B cell (primary cell): ENCODE results near the gene RIF1. TPM values are rescaled to one million over a fixed set of nuclear protein-coding genes. Genes with fewer than 3 reads are reported as not detected.

ENCODE experiments used
- ATAC-seq: fragments of 200-7000 bp; cut with Tn5 transposase; one replicate; pipeline ENCODE4 v1.10.0; 2021; ENCODE audit warnings: low read depth, mild to moderate bottlenecking, moderate number of reproducible peaks, moderate library complexity
- CTCF ChIA-PET: fragments of 350-600 bp; sonication (Branson Sonifier 250); formaldehyde crosslinking; loops from one replicate; lab custom pipeline; 2021; ENCODE audit warnings: antibody characterized with exemption, inconsistent platforms; lab: Charles Lee
- POLR2A ChIA-PET: fragments of 350-600 bp; sonication (Branson Sonifier 250); formaldehyde crosslinking; loops from one replicate; lab custom pipeline; 2021; ENCODE audit warnings: antibody characterized with exemption; lab: Charles Lee
- DNase-seq: peaks from one replicate; pipeline ENCODE4 v3.0.0; 2013
- H2AFZ ChIP-seq: 2 replicates; pipeline ENCODE4 v1.6.1; 2012; ENCODE audit warnings: mild to moderate bottlenecking, low read depth, low read length; ENCODE audit not compliant: insufficient read depth, poor library complexity, severe bottlenecking
- H3K27ac ChIP-seq, 2 donors: 1 replicate in 1 of 2; 2 replicates in 1 of 2; pipeline ENCODE4 v1.5.1; 2012 to 2013; ENCODE audit warnings: low read length in 2 of 2, mild to moderate bottlenecking in 2 of 2, moderate library complexity in 1 of 2
- H3K27me3 ChIP-seq, 4 experiments: fragments of 200-600 bp in 1 of 4; sonication (generic) in 1 of 4; replicated peaks in 1 of 4; 1 replicate in 2 of 4; 2 replicates in 2 of 4; pipeline versions ENCODE4 v1.6.1 to v1.7.0; 2013 to 2016; ENCODE audit warnings: low read length in 3 of 4, mild to moderate bottlenecking in 2 of 4, mixed read lengths in 1 of 4, moderate library complexity in 1 of 4; ENCODE audit not compliant: insufficient read depth in 4 of 4, control insufficient read depth in 3 of 4; ENCODE audit errors: control extremely low read depth in 1 of 4
- H3K36me3 ChIP-seq, 2 experiments: replicated peaks in 1 of 2; 1 replicate in 1 of 2; 2 replicates in 1 of 2; pipeline versions ENCODE4 v1.6.1 to v1.7.1; 2013; ENCODE audit warnings: low read length in 1 of 2; ENCODE audit not compliant: insufficient read depth in 2 of 2, control insufficient read depth in 1 of 2; ENCODE audit errors: control extremely low read depth in 1 of 2, extremely low read depth in 1 of 2
- H3K4me1 ChIP-seq, 2 donors: fragments of 200-600 bp in 1 of 2; sonication (generic) in 1 of 2; 1 replicate in 1 of 2; 2 replicates in 1 of 2; pipeline versions ENCODE4 v1.5.1 to v1.6.1; 2013 to 2017; ENCODE audit warnings: low read length in 2 of 2; ENCODE audit not compliant: control insufficient read depth in 2 of 2, insufficient read depth in 2 of 2
- H3K4me2 ChIP-seq: replicated peaks from 2 replicates; pipeline ENCODE3; 2012; ENCODE audit warnings: mild to moderate bottlenecking, low read depth, low read length; ENCODE audit not compliant: poor library complexity, severe bottlenecking
- H3K4me3 ChIP-seq, 5 experiments: fragments of 200-600 bp in 1 of 5; sonication (generic) in 1 of 5; 1 replicate in 3 of 5; 2 replicates in 2 of 5; pipeline versions ENCODE4 v1.5.1 to v1.7.0; 2011 to 2016; ENCODE audit warnings: low read length in 4 of 5, mild to moderate bottlenecking in 4 of 5, low read depth in 2 of 5, control low read depth in 1 of 5, moderate library complexity in 1 of 5; ENCODE audit not compliant: insufficient read depth in 1 of 5; ENCODE audit errors: control extremely low read depth in 1 of 5, extremely low read depth in 1 of 5
- H3K79me2 ChIP-seq: fragments of 200-600 bp; sonication (generic); one replicate; pipeline ENCODE4 v1.6.0; 2016; ENCODE audit warnings: low read length; ENCODE audit not compliant: control insufficient read depth, insufficient read depth
- H3K9ac ChIP-seq: fragments of 200-600 bp; sonication (generic); 2 replicates; pipeline ENCODE4 v1.6.1; 2017; ENCODE audit warnings: mild to moderate bottlenecking, low read length, moderate library complexity
- H3K9me3 ChIP-seq, 3 donors: one replicate each; pipeline versions ENCODE4 v1.6.1 to v1.7.1; 2013; ENCODE audit warnings: low read length in 2 of 3; ENCODE audit not compliant: control insufficient read depth in 2 of 3, insufficient read depth in 1 of 3; ENCODE audit errors: control extremely low read depth in 1 of 3
- H4K20me1 ChIP-seq: 2 replicates; pipeline ENCODE4 v1.6.0; 2012; ENCODE audit warnings: mild to moderate bottlenecking, low read length; ENCODE audit not compliant: insufficient read depth, control insufficient read depth, poor library complexity, severe bottlenecking
- H3K27ac Mint-ChIP-seq: one replicate; pipeline ENCODE4 v1.8.0; 2021; ENCODE audit warnings: mixed read lengths
- H3K27me3 Mint-ChIP-seq: one replicate; pipeline ENCODE4 v1.8.0; 2021; ENCODE audit warnings: mixed read lengths
- H3K4me1 Mint-ChIP-seq: one replicate; pipeline ENCODE4 v1.8.0; 2021; ENCODE audit warnings: mixed read lengths
- H3K4me3 Mint-ChIP-seq: one replicate; pipeline ENCODE4 v1.8.0; 2021; ENCODE audit warnings: mixed read lengths
- H3K9me3 Mint-ChIP-seq: one replicate; pipeline ENCODE4 v1.8.0; 2022; ENCODE audit warnings: mixed read lengths; ENCODE audit not compliant: insufficient read depth
- EZH2 ChIP-seq: IDR thresholded peaks from 2 replicates; pipeline ENCODE4 v1.6.1; 2012; ENCODE audit warnings: borderline replicate concordance, low read depth, mild to moderate bottlenecking, moderate library complexity, low read length; ENCODE audit not compliant: insufficient read depth, poor library complexity, severe bottlenecking
- WGBS: methylation state at CpG from one replicate; pipeline ENCODE4 v1.1.5; 2013; ENCODE audit warnings: missing lambda C conversion rate; ENCODE audit not compliant: insufficient coverage; 5-methylcytosine and 5-hydroxymethylcytosine counted together
- intact Hi-C: fragments of 100-400 bp; cut with micrococcal nuclease; formaldehyde crosslinking; loops from one replicate; pipeline ENCODE4 v1.10.0; 2022
- polyA plus RNA-seq: library from polyadenylated mRNA; depleted of rRNA; stranded (reverse); fragments of >200 nt; gene quantifications from 2 replicates; pipeline ENCODE4 v1.2.3, GENCODE V29; 2012
- total RNA-seq, 2 donors: library from RNA; stranded (reverse); fragments of 120-200 nt in 1 of 2; gene quantifications; 1 replicate in 1 of 2; 2 replicates in 1 of 2; pipeline versions ENCODE4 v1.2.3 to v1.2.4, GENCODE V29; 2013 to 2022
- TF ChIP-seq, protein P1 (sequence below): fragments of 200-600 bp; IDR thresholded peaks from one replicate; pipeline ENCODE4 v1.8.0; 2022; ENCODE audit warnings: antibody characterized with exemption, mild to moderate bottlenecking

RIF1 gene
- total and polyA plus RNA-seq, 2 donors (not counting 1 experiment from before 2014, with no cell fraction given): 3.3 to 60.5 TPM

DNA sequence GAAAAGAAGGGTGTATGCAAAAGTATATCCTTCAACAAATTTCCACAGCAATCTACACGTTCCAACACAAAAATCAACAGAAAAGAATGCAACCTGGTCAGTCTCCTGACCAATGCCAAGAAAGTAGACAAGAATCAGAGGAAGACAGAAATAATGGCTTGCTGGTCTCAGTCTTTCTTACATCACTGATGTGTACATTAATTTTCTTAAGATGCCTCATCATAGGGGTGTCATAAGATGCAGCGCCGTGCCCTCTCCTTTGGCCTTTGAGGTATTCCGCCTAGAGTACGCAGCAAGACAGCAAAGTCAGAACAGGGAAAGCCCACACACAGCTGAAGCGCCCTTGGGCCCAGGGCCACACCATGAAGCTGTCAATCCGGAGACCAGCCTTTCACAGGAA, 112.9 kb downstream of the RIF1 start:
- H3K4me2 ChIP-seq: no peak overlapping the region
- CTCF ChIA-PET: interaction anchor here (1.3 kb wide), 1 partner anchor 12 kb away, joined by 3 read pairs; no protein-coding TSS in a partner anchor

DNA sequence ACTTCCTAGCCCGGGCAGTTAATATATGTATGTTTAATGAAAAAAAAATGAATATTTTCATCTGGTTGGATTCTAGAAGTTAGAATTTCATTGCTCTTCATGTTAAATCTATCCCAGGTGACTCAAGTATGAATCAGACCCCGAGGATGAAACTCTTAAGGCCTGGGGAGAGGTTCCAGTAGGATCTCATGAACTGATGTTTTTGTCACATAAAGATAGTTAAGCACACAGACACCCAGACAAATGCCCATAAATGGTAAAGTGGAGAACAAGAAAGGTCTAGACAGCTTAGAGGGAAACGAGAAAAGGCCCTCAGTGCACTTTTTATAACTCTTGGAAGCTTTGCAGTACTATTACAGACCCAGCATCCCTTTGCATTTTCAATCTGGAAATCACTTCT, 114.1 kb downstream of the RIF1 start:
- no peak overlapping the region for H3K4me2 ChIP-seq
- no peak overlapping the region for H3K27ac ChIP-seq
- ChIA-PET POLR2A (no interaction called here), CTCF (no interaction called here)
- no peak for ATAC-seq
- H3K4me1 ChIP-seq: peaks cover 6 to 11% of the 10 kb centered on the region in 2 donors
- H3K9ac ChIP-seq: no peak overlapping the region
- H3K4me3 ChIP-seq: no peak overlapping the region
- H3K27ac Mint-ChIP-seq: no peak overlapping the region
- no peaks in the 10 kb centered on the region for H3K9me3 ChIP-seq
- H3K4me3 Mint-ChIP-seq: no peak overlapping the region
- H3K36me3 ChIP-seq: no peaks in the 10 kb centered on the region
- H3K79me2 ChIP-seq: no peaks in the 10 kb centered on the region
- intact Hi-C loops: no loop called here
- peaks cover 27% of the 10 kb centered on the region for H3K4me1 Mint-ChIP-seq
- WGBS: 100% methylated on average over 1 of the region's 3 CpGs
- H3K9me3 Mint-ChIP-seq: no peaks in the 10 kb centered on the region
- H2AFZ ChIP-seq: no peak overlapping the region
- H3K27me3 ChIP-seq: no peaks in the 10 kb centered on the region
- no peaks in the 10 kb centered on the region for H3K27me3 Mint-ChIP-seq
- no peaks in the 10 kb centered on the region for H4K20me1 ChIP-seq
- TF ChIP-seq, protein P1, sequence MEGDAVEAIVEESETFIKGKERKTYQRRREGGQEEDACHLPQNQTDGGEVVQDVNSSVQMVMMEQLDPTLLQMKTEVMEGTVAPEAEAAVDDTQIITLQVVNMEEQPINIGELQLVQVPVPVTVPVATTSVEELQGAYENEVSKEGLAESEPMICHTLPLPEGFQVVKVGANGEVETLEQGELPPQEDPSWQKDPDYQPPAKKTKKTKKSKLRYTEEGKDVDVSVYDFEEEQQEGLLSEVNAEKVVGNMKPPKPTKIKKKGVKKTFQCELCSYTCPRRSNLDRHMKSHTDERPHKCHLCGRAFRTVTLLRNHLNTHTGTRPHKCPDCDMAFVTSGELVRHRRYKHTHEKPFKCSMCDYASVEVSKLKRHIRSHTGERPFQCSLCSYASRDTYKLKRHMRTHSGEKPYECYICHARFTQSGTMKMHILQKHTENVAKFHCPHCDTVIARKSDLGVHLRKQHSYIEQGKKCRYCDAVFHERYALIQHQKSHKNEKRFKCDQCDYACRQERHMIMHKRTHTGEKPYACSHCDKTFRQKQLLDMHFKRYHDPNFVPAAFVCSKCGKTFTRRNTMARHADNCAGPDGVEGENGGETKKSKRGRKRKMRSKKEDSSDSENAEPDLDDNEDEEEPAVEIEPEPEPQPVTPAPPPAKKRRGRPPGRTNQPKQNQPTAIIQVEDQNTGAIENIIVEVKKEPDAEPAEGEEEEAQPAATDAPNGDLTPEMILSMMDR: no peak
- no peak for TF ChIP-seq EZH2
- DNase-seq: no peak

More for the DNA sequence above, 112.9 kb downstream of the RIF1 start:
- Histone ChIP-seq H2AFZ (no peak overlapping the region), H3K27me3 (no peaks in the 10 kb centered on the region), H3K4me1 (peaks cover 6 to 11% of the 10 kb centered on the region in 2 donors), H3K36me3 (no peaks in the 10 kb centered on the region), H3K4me3 (no peak overlapping the region), H3K9me3 (no peaks in the 10 kb centered on the region), H4K20me1 (no peaks in the 10 kb centered on the region), H3K79me2 (no peaks in the 10 kb centered on the region), H3K27ac (no peak overlapping the region), H3K9ac (no peak overlapping the region)
- H3K4me3 Mint-ChIP-seq: no peak overlapping the region
- H3K27me3 Mint-ChIP-seq: no peaks in the 10 kb centered on the region
- POLR2A ChIA-PET: no interaction called here
- WGBS: 98% methylated on average over 5 of the region's 7 CpGs
- TF ChIP-seq EZH2: no peak
- TF ChIP-seq, protein P1: no peak
- intact Hi-C loops: no loop called here
- peaks cover 27% of the 10 kb centered on the region for H3K4me1 Mint-ChIP-seq
- H3K27ac Mint-ChIP-seq: no peak overlapping the region
- no peaks in the 10 kb centered on the region for H3K9me3 Mint-ChIP-seq
- DNase-seq: no peak
- ATAC-seq: no peak
